ENCODE results near the gene CRTC1.
"Not testable (repeated sequence)": the region's sequence is repeated elsewhere in the genome, so short reads cannot be mapped to it uniquely, and the experiment has no call there.

The CRTC1 gene

DNA sequence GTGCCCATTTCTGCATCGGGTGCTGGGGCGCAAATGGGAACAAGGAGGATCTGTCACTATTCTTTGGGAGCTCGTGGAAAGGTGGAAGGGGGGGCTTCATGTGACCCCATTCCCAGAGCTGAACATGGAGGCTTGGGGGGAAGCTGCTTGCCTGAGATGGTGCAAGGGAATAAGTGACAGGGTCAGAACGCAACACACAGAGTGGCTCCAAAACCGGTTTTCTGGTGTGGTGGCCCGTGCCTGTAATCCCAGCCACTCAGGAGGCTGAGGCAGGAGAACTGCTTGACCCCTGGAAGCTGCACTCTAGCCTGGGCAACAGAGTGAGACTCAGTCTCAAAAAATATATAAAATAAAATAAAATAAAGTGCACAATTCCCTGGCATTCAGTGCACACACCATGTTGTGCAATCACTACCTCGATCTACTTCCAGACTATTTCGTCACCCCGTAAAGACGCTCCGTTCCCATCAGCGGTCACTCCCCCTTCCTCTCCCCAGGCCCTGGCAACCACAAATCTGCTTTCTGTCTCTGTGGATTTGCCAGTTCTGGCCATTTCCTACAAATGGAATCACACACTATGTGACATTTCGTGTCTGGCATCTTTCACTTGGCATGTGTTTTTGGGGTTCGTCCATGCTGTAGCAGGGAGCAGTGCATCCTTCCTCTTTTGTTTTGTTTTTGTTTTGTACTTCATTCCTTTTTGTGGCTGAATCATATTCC lies 125.8 kb downstream of the CRTC1 start:
- peak; percentile 1 for DNase-seq

DNA sequence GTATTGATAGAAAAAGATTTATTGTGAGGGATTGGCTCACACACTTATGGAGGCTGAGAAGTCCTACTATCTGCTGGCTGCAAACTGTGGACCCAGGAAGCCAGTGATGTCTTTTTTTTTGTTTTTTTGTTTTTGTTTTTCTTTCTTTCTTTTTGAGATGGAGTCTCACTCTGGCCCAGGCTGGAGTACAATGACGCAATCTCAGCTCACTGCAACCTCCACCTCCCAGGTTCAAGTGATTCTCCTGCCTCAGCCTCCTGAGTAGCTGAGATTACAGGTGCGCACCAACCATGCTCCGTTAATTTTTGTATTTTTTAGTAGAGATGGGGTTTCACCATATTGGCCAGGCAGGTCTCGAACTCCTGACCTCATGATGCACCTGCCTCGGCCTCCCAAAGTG lies 128.2 kb downstream of the CRTC1 start:
- not testable (repeated sequence) for DNase-seq

DNA sequence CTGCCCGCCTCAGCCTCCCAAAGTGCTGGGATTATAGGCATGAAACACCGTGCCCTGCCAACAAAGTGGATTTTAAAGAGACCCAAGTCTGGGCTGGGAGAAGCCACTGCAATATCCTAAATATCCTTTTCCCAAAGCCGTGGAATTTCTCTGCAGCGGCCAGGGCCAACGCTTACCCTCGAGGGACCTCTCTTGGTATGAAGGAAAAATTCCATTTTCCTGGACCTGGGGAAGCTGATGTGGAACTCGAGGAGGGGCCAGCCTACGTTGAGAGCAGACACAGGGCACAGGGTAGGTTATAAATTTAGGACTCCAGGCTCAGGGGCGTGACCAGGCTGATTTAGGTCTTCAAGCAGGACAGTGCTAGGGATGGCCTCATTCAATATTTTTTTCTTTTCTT lies 130.6 kb downstream of the CRTC1 start:
- DNase-seq, result no peak

DNA sequence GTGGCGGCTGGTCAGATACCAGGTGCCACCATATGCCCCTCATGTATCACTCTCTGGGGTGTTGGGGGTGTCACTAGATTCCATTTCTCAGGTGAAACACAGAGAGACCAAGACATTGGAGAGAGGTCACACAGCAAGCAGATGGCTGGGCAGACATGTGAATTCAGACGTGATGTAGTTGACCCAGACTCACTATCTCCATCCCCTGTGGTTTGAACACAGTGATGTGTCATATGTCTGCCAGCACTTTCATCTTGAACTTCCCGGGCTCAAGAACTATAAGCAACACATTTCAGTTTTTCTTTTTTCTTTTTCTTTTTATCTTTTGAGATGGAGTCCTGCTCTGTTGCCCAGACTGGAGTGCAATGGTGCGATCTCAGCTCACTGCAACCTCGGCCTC lies 132.2 kb downstream of the CRTC1 start:
- no peak for DNase-seq

DNA sequence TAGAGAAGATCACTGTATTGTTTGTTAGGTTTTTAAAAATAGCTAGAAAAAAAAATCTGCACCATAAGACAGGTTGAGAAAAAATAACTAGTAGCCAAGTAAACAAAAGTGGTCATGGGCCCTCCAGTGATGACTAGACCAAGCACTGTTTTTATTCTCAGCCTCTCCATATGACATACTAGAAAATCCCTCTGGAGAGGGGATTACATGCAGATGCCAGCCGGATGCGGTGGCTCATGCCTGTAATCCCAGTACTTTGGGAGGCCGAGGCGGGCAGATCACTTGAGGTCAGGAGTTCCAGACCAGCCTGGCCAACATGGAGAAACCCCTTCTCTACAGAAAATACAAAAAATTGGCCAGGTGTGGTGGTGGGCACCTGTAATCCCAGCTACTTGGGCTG lies 133.2 kb downstream of the CRTC1 start:
- DNase-seq, result not testable (repeated sequence)

DNA sequence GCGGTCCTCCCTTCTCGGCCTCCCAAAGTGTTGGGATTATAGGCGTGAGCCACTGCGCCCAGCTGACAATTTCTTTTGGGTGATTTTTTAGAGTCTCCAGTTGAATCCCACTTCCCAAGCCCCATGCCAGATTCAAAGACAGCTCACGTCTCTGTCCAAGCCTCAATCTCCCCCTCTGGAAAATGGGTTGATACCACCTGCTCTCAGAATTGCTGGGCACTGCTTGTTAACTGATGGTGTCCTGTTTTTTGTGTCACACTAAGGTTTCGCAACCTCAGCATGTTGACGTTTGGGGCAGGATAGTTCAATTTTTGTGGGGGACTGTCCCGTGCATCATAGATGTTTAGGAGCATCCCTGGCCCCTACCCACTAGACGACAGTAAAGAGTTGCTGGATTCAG lies 134.1 kb downstream of the CRTC1 start:
- DNase-seq, result no peak

DNA sequence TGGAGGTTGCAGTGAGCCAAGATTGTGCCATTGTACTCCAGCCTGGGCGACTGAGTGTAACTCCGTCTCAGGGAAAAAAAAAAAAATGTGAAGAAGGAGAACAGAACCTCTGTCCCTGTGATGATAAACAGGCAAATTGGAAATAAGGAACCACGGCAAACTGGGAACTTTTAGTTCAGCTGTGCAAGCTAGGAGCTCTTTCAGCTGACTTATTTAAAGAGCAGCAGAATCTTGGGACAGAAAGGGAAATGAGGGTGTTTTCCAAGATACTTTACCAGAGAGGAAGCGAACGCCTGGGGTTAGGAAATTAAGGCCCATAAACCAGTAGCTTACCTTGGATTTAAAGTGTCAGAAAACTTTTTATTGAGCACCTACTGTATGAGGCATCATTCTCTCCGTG lies 145.3 kb downstream of the CRTC1 start:
- no peak for DNase-seq

DNA sequence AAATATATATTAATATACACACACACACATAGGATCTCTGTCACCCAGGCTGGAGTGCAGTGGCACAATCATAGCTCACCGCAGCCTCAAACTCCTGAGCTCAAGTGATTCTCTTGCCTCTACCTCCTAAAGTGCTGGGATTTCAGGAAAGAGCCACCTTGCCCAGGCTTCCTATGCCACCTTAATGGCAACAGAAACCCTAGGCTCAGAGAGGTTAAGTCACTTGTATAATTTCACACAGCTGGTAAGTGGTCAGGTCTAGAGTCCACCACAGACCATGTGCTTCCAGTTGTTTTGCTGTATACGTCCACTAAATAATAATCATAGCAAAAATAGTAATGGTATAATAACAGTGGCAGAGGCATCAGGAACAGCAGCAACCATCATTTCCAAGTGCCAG lies 147.0 kb downstream of the CRTC1 start:
- no peak for DNase-seq

DNA sequence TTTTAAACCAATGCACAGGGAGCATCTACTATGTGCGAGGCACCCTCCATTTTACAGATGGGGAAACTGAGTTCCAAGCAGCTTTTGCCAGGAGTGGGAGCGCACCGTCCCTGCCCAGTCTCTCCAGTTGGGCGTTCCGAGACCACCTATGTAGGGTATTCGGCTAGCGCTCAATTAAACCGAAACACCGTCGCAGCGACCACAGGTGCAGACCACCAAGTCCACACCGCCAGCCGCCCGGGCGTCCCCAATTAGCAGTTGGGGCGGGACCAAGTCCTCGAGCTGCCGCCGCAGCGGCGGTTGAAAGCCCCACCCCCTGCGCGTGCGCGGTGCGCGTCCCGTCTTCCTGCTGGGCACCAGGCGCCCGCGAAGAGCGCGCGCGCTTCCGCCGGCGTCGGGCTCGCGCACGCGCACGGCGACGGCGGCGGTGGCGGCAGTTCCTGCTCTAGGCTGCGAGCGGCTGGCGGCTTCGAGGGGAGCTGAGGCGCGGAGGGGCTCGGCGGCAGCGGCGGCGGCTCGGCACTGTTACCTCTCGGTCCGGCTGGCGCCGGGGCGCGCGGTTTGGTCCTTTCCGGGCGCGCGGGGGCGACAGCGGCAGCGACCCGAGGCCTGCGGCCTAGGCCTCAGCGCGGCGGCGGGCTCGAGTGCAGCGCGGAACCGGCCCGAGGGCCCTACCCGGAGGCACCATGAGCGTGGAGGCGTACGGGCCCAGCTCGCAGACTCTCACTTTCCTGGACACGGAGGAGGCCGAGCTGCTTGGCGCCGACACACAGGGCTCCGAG lies 148.2 kb downstream of the CRTC1 start, which contains the start of gene UPF1:
UPF1 (plus strand) TSS at position 436 of the 782 bp plus-strand sequence; CDS start at position 687, 251 bp downstream.
- DNase-seq, result peak; percentile 73
